SW480 (cell line): ENCODE data around the gene ZGLP1.
A peak's percentile ranks its signal among the peaks of the same experiment; 100 is the strongest.

Experiments used
- DNase-seq: peaks from one replicate; pipeline ENCODE4 v3.0.0-alpha.2; 2016; ENCODE audit warnings: low spot score

Gene ZGLP1

DNA sequence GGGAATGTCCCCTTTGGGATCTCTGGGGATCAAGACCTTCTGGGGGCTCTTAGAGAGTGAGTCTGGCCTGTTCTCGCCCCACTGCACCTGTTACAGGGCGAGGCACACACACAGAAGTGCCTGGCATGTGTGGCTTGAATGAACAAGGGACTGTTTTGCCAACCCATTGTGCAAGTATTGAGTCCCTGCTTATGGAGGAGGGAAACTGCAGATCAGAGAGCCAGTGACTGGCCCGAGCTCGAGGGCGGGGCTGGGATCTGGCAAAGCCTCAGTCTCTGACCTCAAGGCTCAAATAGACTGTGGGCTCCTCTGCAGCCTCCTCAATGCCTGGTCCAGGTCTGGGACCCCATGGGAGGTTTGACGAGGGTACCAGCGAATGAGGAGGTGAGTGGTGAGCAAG, 18.2 kb upstream of the ZGLP1 start:
- no peak for DNase-seq

- DNase-seq: no peak
These were observed 16.1 kb upstream of the ZGLP1 start for GRCh38 chr19:10325732-10326131.

GRCh38 chr19:10321874-10322835, 12.5 kb upstream of the ZGLP1 start:
- no peak for DNase-seq

DNA sequence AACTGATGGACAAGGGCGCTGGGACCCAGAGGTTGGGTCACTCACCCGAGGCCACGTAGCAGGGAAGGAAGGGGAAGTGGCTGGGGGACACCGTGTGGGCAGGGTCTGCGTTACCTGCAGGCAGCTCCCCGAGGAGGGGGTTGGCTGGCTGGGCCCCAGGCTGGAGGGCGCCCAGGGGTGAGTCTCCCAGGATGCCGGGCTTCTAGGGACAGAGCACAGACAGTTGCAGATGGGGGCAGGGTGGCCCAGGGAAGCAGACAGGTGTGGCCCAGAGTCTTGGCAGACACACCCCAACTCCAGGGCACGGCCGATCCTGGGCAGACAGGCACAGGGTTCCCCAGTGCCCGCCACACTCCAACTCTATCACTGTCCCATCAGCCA, 11.8 kb upstream of the ZGLP1 start:
- no peak for DNase-seq

DNA sequence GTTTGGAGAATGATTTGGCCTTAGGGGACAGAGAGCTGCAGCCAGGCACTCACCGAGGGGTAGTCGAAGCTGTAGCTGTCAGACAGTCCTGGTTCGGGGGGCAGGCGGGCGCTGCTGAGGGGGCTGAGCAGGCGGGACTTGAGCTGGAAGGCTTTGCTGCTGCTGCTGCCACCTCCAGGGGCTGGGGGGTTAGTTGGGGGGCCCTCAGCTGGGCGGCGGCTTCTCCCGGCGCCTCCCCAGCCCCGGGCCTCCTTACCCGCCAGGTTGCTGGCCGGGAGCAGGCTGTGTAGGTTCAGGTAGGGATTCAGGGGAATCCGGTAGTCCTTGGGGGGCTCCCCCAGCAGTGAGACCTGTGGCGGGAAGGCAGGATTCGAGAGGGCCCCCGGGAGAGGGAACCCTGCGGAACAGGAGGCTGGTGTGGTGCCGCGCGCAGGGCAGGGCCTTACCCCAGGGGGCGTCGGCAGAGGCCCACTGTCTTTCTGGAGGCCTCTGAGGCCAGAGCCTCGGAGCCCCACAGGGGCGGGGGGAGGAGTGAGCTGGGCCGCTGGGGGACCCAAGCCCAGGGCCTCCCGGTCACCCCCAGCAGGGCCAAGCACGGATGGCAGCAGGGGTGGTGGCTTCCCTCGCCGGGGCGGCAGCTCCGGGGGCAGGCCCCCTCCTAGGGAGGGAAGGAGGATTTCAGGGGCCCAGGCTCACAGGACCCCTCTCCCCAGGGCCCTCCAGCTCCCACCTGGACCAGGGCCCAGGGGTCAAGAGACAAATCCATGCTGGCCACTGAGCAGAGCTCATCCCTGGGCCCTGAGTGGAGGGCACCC, 11.2 kb upstream of the ZGLP1 start:
- DNase-seq: no peak

DNA sequence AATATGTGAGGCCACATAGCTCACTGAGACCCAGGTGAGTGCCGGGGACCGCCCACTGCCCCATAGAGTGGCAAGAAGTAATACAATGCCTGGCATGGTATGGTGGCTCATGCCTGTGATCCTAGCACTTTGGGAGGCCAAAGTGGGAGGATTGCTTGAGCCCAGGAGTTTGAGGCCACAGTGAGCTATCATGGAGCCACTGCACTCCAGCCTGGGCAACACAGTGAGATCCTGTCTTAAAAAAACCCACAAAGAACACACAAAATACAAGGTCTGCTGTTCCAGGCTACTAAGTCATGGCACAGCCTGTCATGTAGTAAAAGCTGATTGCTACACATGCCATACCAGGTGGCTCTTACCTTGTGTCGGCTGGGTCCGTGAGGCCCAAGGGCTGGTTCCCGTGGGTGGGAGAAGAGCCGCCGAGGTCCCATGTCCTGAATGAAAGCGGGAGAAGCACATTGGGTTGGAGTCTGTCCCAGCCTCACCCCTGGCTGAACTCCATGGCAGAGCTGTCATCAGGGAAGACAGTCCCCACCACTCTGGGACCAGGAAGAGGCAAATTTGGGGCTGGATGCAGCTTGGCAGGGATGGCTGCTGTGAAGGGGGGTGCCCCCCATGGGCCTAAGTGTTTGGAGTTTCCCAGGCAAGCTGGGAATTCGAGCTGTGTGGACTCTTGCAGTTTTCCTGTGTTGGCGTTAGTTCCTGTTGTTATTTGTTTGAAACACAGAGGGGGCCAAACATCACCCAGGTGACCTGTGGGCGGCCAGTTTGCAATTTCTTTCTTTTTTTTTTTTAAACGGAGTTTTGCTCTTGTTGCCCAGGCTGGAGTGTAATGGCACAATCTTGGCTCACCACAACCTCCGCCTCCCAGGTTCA, 9.4 kb upstream of the ZGLP1 start:
- DNase-seq: no peak

- no peak for DNase-seq
These were observed 8.3 kb upstream of the ZGLP1 start for GRCh38 chr19:10317857-10318462.

DNA sequence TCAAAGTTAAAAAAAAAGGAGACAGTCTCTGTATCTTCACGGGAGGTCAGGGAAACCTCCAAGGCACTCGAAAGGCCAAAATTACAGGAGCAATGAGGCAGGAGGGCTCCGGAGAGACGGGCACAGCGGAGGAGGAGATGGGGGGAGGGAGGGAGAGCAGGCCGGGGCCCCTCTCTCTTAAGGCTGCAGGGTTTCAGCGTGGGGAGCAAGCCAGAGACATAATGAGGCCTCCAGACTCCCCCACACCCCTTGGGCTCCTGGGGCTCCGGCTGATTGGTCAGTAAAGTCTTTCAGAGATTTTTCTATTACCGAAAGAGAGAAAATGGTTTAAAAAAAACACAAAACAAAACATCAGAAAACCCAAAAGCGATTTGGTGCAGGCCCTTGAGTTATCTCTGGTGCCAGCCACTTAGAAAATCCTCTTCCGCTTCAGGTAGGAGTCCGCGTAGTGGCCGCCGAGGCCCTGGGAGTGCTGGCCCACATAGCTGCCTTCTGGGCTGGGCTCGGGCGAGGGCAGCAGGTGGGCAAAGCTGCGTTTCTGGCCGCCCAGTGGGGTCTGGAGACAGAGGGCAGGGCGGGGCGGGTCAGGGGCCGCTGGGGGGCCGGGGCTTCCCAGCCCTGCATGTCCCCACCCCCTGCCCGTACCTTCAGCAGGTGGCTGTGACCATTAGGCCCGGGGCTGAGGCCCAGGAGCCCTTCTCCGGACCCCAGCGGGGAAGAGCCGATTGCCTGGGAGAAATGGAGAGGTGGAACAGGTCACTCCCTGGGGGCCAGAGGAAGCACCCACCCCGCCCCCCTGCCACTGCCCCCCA, 7.6 kb upstream of the ZGLP1 start:
- no peak for DNase-seq

GRCh38 chr19:10316229-10317044, 6.8 kb upstream of the ZGLP1 start:
- DNase-seq: no peak

GRCh38 chr19:10315335-10316214, 6.0 kb upstream of the ZGLP1 start, which contains the start of gene FDX2:
TSS of gene FDX2 (minus strand) at chr19:10316015. CDS start at chr19:10315996, 19 bp downstream.
- DNase-seq: peak; percentile 89

DNA sequence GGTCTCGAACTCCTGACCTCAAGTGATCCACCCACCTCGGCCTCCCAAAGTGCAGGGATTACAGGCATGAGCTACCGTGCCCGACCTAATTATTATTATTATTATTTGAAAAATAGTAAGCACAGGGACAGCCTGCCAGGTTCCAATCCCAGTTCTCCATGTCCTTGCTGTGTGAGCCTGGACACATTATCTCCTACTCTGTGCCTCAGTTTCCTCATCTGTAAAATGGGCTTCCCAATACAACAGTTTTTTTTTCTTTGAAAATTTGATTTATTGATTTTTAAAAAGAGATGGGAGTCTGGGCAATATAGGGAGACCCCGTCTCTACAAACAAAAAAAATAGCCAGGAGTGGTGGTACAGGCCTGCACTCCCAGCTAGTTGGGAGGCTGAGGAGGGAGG, 3.3 kb downstream of the ZGLP1 start:
- DNase-seq: no peak

DNA sequence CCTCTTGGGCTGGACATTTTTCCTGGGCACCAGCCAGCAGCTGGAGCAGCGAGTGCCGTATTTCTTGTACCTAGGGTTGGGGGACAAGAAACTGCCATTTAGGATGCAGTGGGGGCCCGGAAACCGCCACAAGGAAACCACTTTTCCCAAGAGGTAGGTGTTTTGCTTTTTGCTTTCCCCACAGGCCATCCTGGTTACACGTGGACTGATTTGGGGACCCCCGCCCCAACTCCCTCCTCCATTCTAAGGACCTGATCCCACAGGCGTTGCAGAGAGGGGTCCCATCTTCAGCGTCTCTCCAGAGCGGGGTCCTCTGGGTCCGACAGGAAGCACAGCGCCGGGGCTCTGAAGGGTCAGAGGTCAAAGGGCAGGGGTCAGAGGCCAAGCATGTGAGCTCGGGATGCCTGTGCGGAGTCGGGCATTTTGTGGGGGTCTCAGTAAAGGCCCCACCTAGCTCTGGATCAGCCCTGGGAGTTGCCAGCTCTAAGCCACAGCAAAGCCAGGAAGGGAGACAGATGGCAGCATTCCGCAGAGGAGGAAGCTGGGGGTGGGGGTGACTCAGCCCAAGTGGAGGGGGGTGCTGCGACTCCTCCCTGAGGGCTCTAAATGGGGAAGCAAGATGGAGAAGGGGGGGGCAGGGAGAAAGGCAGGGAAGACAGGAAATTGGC, 4.3 kb downstream of the ZGLP1 start:
- DNase-seq: no peak

- DNase-seq: no peak
These were observed 9.8 kb downstream of the ZGLP1 start for GRCh38 chr19:10299545-10300458.

DNA sequence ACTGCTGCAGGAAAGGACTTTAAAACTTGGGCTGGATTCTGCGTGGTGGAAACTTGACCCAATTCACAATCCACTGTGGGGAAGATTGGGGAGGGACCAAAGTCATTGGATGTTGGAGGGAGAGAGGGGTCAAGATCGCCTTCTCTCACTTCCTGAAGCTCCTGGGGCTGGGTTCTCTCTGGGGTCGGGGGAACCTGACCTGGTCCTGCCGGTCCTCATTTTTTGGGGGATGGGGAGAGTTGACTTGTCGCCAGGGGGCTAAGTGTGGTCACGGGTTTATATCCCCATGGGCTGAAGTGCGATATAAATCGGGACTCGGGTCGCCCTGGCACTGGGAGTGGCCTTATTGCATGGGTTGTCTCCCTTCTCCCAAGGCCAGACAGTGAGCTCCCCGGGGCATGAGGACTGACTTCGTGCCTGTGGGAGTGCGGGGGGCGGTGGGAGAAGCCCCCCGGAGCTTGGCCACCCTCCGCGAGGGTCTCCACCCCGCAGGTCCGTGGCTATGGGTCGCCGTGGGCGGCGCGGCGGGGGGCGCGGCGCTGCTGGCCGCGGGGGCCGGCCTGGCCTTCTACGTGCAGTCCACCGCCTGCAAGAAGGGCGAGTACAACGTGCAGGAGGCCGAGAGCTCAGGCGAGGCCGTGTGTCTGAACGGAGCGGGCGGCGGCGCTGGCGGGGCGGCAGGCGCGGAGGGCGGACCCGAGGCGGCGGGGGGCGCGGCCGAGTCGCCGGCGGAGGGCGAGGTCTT, 13.6 kb downstream of the ZGLP1 start:
- no peak for DNase-seq

DNA sequence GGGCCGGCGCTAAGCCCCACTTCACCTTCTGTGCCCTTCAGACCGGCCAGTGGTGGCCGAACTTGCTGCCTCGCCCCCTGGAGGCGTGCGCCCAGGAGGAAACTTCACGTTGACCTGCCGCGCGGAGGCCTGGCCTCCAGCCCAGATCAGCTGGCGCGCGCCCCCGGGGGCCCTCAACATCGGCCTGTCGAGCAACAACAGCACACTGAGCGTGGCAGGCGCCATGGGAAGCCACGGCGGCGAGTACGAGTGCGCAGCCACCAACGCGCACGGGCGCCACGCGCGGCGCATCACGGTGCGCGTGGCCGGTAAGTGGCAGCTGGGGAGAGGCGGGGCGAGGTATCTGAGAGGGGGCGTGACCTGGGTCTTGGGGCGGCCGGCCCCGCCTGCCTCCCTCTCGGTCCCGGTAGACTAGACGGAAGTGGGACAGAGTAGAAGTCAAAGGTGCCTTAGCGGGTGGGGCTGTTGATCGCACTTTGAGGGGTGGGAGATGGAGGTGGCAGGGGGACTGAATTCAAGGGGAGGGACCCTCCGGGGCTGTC, 14.2 kb downstream of the ZGLP1 start:
- DNase-seq: no peak

- DNase-seq: no peak
These were observed 15.3 kb downstream of the ZGLP1 start for GRCh38 chr19:10294368-10294697.
